ENCODE results near the gene PRR23A.

The PRR23A gene

DNA sequence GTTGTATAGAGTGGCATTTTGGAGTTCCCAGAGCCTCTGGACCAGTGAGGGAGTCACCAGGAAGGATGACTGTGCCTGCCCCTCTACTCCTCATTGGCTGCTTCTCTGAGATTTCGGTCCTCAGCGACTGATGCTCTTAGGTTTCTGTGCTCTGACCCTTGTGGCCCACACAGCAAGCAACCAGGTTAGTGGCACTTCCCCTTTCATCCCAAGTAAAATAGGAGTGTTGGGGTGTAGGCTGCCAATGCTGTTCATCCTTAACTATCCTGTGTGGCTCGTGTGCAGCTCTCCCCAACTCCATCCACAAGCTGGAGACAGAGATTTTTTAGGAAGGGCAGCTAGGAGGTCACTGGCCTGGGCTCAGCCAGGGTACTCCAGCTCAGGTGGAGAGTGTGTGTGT, 21.3 kb downstream of the PRR23A start:
- H2BK120ac ChIP-seq (ENCODE audit: low read depth, low read length) = no peak overlapping the region
- no peak overlapping the region for H2BK15ac ChIP-seq (ENCODE audit: low read depth, poor library complexity, severe bottlenecking)
- peaks cover 39 to 56% of the 10 kb centered on the region in 2 experiments for H3K27me3 ChIP-seq (ENCODE audit: control insufficient read depth in 1 of 2, insufficient read depth in 1 of 2, low read length in 2 of 2)
- no peak overlapping the region for H2AK5ac ChIP-seq (ENCODE audit: low read length, severe bottlenecking)
- no peak overlapping the region for H3K23ac ChIP-seq (ENCODE audit: low read length in 2 of 2)
- H3K79me1 ChIP-seq (replicated peaks; ENCODE audit: low read length, poor library complexity, severe bottlenecking) = no peaks in the 10 kb centered on the region
- no peaks in the 10 kb centered on the region for H3K9me3 ChIP-seq (ENCODE audit: control insufficient read depth, low read length)
- no peak overlapping the region for H2BK5ac ChIP-seq (ENCODE audit: low read depth, low read length, poor library complexity, severe bottlenecking)
- DNase-seq = no peak
- H3K9ac ChIP-seq (ENCODE audit: low read length) = no peak overlapping the region
- no peak overlapping the region for H3K4me2 ChIP-seq (ENCODE audit: low read length, poor library complexity, severe bottlenecking)
- H3K36me3 ChIP-seq (ENCODE audit: control insufficient read depth in 1 of 2, insufficient read depth in 2 of 2, low read depth in 1 of 2, low read length in 2 of 2) = no peaks in the 10 kb centered on the region
- no peak overlapping the region for H3K4me3 ChIP-seq (ENCODE audit: insufficient read depth in 1 of 2, low read depth in 1 of 2, low read length in 2 of 2)
- no peak overlapping the region for H3K14ac ChIP-seq (ENCODE audit: low read length in 2 of 2)
- 31% methylated on average over 2 of the region's 3 CpGs for WGBS
- no peak overlapping the region for H4K91ac ChIP-seq (ENCODE audit: low read length)
- no peak overlapping the region for H2BK12ac ChIP-seq (ENCODE audit: low read length in 2 of 2)
- no peak overlapping the region for H3K18ac ChIP-seq (ENCODE audit: low read depth in 1 of 2, low read length in 2 of 2)
- H4K8ac ChIP-seq (ENCODE audit: low read length) = no peak overlapping the region
- no peak overlapping the region for H3K27ac ChIP-seq (ENCODE audit: low read length, poor library complexity, severe bottlenecking)
- H3K4ac ChIP-seq (ENCODE audit: low read depth in 1 of 2, low read length in 2 of 2) = no peak overlapping the region
- H3K4me1 ChIP-seq (ENCODE audit: control insufficient read depth, insufficient read depth, low read depth, low read length) = no peaks in the 10 kb centered on the region
- no peak overlapping the region for H2AFZ ChIP-seq (ENCODE audit: low read depth, low read length)

DNA sequence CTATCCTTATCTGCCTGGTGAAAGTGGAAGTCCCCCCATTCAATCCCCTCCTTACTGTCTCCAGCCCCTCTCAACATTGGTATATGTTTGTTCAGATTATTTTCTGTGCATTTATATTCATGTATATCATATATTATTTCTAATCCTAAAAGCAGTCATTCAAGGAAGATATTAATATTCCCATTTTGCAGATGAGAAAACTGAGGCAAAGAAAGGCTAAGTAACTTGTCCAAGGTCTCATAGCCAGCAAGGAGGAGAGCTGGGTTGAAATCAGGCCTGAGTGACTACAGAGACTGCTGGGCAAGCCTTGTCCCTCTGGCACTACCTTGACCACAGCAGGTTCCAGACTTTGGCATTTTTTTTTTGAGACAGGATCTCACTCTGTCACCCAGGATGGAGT, 30.0 kb downstream of the PRR23A start:
- Histone ChIP-seq H2BK15ac (ENCODE audit: low read depth, poor library complexity, severe bottlenecking) (no peak overlapping the region), H3K14ac (ENCODE audit: low read length in 2 of 2) (no peak overlapping the region), H3K4ac (ENCODE audit: low read depth in 1 of 2, low read length in 2 of 2) (no peak overlapping the region), H3K27me3 (ENCODE audit: control insufficient read depth in 1 of 2, insufficient read depth in 1 of 2, low read length in 2 of 2) (peaks cover 12 to 25% of the 10 kb centered on the region in 2 experiments), H3K4me1 (ENCODE audit: control insufficient read depth, insufficient read depth, low read depth, low read length) (peaks cover 8% of the 10 kb centered on the region), H2AK5ac (ENCODE audit: low read length, severe bottlenecking) (no peak overlapping the region), H3K23ac (ENCODE audit: low read length in 2 of 2) (no peak overlapping the region), H2BK12ac (ENCODE audit: low read length in 2 of 2) (no peak overlapping the region), H3K18ac (ENCODE audit: low read depth in 1 of 2, low read length in 2 of 2) (no peak overlapping the region), H2BK5ac (ENCODE audit: low read depth, low read length, poor library complexity, severe bottlenecking) (no peak overlapping the region), H4K91ac (ENCODE audit: low read length) (no peak overlapping the region), H3K79me1 (replicated peaks; ENCODE audit: low read length, poor library complexity, severe bottlenecking) (no peaks in the 10 kb centered on the region), H2AFZ (ENCODE audit: low read depth, low read length) (no peak overlapping the region), H3K4me3 (ENCODE audit: insufficient read depth in 1 of 2, low read depth in 1 of 2, low read length in 2 of 2) (no peak overlapping the region), H3K27ac (ENCODE audit: low read length, poor library complexity, severe bottlenecking) (no peak overlapping the region), H3K9ac (ENCODE audit: low read length) (no peak overlapping the region), H2BK120ac (ENCODE audit: low read depth, low read length) (no peak overlapping the region), H3K4me2 (ENCODE audit: low read length, poor library complexity, severe bottlenecking) (no peak overlapping the region), H3K9me3 (ENCODE audit: control insufficient read depth, low read length) (no peaks in the 10 kb centered on the region), H4K8ac (ENCODE audit: low read length) (no peak overlapping the region), H3K36me3 (ENCODE audit: control insufficient read depth in 1 of 2, insufficient read depth in 2 of 2, low read depth in 1 of 2, low read length in 2 of 2) (no peaks in the 10 kb centered on the region)
- DNase-seq = no peak

DNA sequence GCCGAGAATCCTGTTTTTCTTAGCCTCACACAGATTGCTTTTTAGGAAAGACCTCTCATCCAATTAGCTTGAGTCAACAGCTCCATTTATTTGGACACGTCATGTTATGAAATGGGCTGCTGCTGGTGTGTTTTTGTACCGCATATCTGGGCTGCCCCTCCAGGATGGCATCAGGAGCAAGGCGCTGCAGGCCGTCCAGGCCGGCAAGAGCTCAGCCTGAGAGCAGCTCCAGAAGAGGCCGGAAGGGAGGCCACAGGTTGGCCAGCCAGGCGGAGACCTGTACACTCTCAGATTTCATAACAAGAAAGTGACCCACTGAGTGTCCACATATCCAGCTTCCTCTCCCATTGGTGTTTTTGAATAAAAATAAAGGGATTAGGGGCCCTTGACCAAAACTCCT, 30.7 kb downstream of the PRR23A start:
- Histone ChIP-seq H2BK120ac (ENCODE audit: low read depth, low read length) (no peak overlapping the region), H4K91ac (ENCODE audit: low read length) (no peak overlapping the region), H2BK5ac (ENCODE audit: low read depth, low read length, poor library complexity, severe bottlenecking) (no peak overlapping the region), H2AK5ac (ENCODE audit: low read length, severe bottlenecking) (no peak overlapping the region), H3K4me3 (ENCODE audit: insufficient read depth in 1 of 2, low read depth in 1 of 2, low read length in 2 of 2) (no peak overlapping the region), H3K9me3 (ENCODE audit: control insufficient read depth, low read length) (no peaks in the 10 kb centered on the region), H3K27me3 (ENCODE audit: control insufficient read depth in 1 of 2, insufficient read depth in 1 of 2, low read length in 2 of 2) (peaks cover 15 to 30% of the 10 kb centered on the region in 2 experiments), H3K27ac (ENCODE audit: low read length, poor library complexity, severe bottlenecking) (no peak overlapping the region), H3K79me1 (replicated peaks; ENCODE audit: low read length, poor library complexity, severe bottlenecking) (no peaks in the 10 kb centered on the region), H3K36me3 (ENCODE audit: control insufficient read depth in 1 of 2, insufficient read depth in 2 of 2, low read depth in 1 of 2, low read length in 2 of 2) (no peaks in the 10 kb centered on the region), H4K8ac (ENCODE audit: low read length) (no peak overlapping the region), H3K4ac (ENCODE audit: low read depth in 1 of 2, low read length in 2 of 2) (no peak overlapping the region), H3K23ac (ENCODE audit: low read length in 2 of 2) (no peak overlapping the region), H2BK12ac (ENCODE audit: low read length in 2 of 2) (no peak overlapping the region), H3K14ac (ENCODE audit: low read length in 2 of 2) (no peak overlapping the region), H2AFZ (ENCODE audit: low read depth, low read length) (no peak overlapping the region), H3K18ac (ENCODE audit: low read depth in 1 of 2, low read length in 2 of 2) (no peak overlapping the region), H3K4me2 (ENCODE audit: low read length, poor library complexity, severe bottlenecking) (no peak overlapping the region), H2BK15ac (ENCODE audit: low read depth, poor library complexity, severe bottlenecking) (no peak overlapping the region), H3K4me1 (ENCODE audit: control insufficient read depth, insufficient read depth, low read depth, low read length) (peaks cover 8% of the 10 kb centered on the region), H3K9ac (ENCODE audit: low read length) (no peak overlapping the region)
- no peak for DNase-seq
- 84% methylated on average over 5 of the region's 8 CpGs for WGBS

DNA sequence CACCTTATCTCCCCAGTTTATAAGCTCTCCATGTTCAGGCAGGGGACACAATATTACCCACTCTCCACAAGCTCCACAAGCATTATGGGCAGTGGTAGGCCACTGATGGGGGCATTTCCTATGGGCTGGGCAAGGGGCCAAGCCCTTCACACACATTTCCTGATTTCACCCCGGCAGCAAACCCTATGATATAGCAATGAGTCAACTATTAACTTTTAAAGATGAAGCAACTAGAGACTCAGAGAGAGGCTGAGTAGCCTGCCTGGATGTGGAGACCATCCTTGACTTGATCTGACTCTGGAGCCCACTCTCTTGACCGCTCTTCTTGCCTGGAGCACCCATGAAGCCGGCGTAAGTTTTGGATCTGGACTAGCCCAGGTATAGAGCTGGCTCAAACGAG, 31.6 kb downstream of the PRR23A start:
- Histone ChIP-seq H3K4ac (ENCODE audit: low read depth in 1 of 2, low read length in 2 of 2) (no peak overlapping the region), H4K91ac (ENCODE audit: low read length) (no peak overlapping the region), H3K23ac (ENCODE audit: low read length in 2 of 2) (no peak overlapping the region), H3K9ac (ENCODE audit: low read length) (no peak overlapping the region), H2AFZ (ENCODE audit: low read depth, low read length) (no peak overlapping the region), H2BK120ac (ENCODE audit: low read depth, low read length) (no peak overlapping the region), H4K8ac (ENCODE audit: low read length) (no peak overlapping the region), H2BK15ac (ENCODE audit: low read depth, poor library complexity, severe bottlenecking) (no peak overlapping the region), H3K36me3 (ENCODE audit: control insufficient read depth in 1 of 2, insufficient read depth in 2 of 2, low read depth in 1 of 2, low read length in 2 of 2) (no peaks in the 10 kb centered on the region), H3K4me1 (ENCODE audit: control insufficient read depth, insufficient read depth, low read depth, low read length) (peaks cover 8% of the 10 kb centered on the region), H2BK12ac (ENCODE audit: low read length in 2 of 2) (no peak overlapping the region), H3K79me1 (replicated peaks; ENCODE audit: low read length, poor library complexity, severe bottlenecking) (no peaks in the 10 kb centered on the region), H2AK5ac (ENCODE audit: low read length, severe bottlenecking) (no peak overlapping the region), H3K4me2 (ENCODE audit: low read length, poor library complexity, severe bottlenecking) (no peak overlapping the region), H3K14ac (ENCODE audit: low read length in 2 of 2) (no peak overlapping the region), H3K4me3 (ENCODE audit: insufficient read depth in 1 of 2, low read depth in 1 of 2, low read length in 2 of 2) (no peak overlapping the region), H3K9me3 (ENCODE audit: control insufficient read depth, low read length) (no peaks in the 10 kb centered on the region), H3K27me3 (ENCODE audit: control insufficient read depth in 1 of 2, insufficient read depth in 1 of 2, low read length in 2 of 2) (peaks cover 15 to 31% of the 10 kb centered on the region in 2 experiments), H3K27ac (ENCODE audit: low read length, poor library complexity, severe bottlenecking) (no peak overlapping the region), H3K18ac (ENCODE audit: low read depth in 1 of 2, low read length in 2 of 2) (no peak overlapping the region), H2BK5ac (ENCODE audit: low read depth, low read length, poor library complexity, severe bottlenecking) (no peak overlapping the region)
- no peak for DNase-seq
- 77% methylated on average over 5 of the region's 5 CpGs for WGBS

Measured in mesenchymal stem cell (in vitro differentiated cells and primary cell).